GM18520 (cell line): Measurements from ENCODE around the gene FA2H.
A peak's percentile ranks its signal among the peaks of the same experiment; 100 is the strongest.
"Not testable (repeated sequence)": the region's sequence is repeated elsewhere in the genome, so short reads cannot be mapped to it uniquely, and the experiment has no call there.

Source experiments
- ATAC-seq: cut with Tn5 transposase; IDR thresholded peaks from one replicate; pipeline ENCODE4 v1.9.1; 2021; ENCODE audit not compliant: unreplicated experiment

The FA2H gene

GRCh38 chr16:74725651-74726455, 48.8 kb downstream of the FA2H start:
- ATAC-seq, result no peak

GRCh38 chr16:74724820-74725549, 49.6 kb downstream of the FA2H start:
- no peak for ATAC-seq

GRCh38 chr16:74723256-74723655, 51.4 kb downstream of the FA2H start:
- no peak for ATAC-seq

GRCh38 chr16:74722156-74722555, 52.5 kb downstream of the FA2H start:
- ATAC-seq, result not testable (repeated sequence)

GRCh38 chr16:74721716-74722115, 52.9 kb downstream of the FA2H start:
- no peak for ATAC-seq

GRCh38 chr16:74720579-74720978, 54.0 kb downstream of the FA2H start:
- no peak for ATAC-seq

- no peak for ATAC-seq
Measured at GRCh38 chr16:74718741-74719610, 55.6 kb downstream of the FA2H start.

- ATAC-seq, result no peak
Measured at GRCh38 chr16:74718140-74718539, 56.5 kb downstream of the FA2H start.

GRCh38 chr16:74717367-74717766, 57.3 kb downstream of the FA2H start:
- no peak for ATAC-seq

GRCh38 chr16:74716355-74716754, 58.3 kb downstream of the FA2H start:
- no peak for ATAC-seq

GRCh38 chr16:74713876-74714275, 60.7 kb downstream of the FA2H start:
- ATAC-seq, result no peak

GRCh38 chr16:74713325-74713724, 61.3 kb downstream of the FA2H start:
- ATAC-seq, result no peak

- no peak for ATAC-seq
Measured at GRCh38 chr16:74711938-74712337, 62.7 kb downstream of the FA2H start.

- ATAC-seq, result no peak
Measured at GRCh38 chr16:74710401-74710800, 64.2 kb downstream of the FA2H start.

GRCh38 chr16:74709441-74709877, 65.2 kb downstream of the FA2H start:
- no peak for ATAC-seq

- peak; percentile 25 for ATAC-seq
Measured at GRCh38 chr16:74700438-74701225, 74.0 kb downstream of the FA2H start, which contains the start of gene MLKL. TSS of gene MLKL (minus strand) at chr16:74700862. CDS start at chr16:74695757, 5,105 bp downstream.

GRCh38 chr16:74700116-74700437, 74.5 kb downstream of the FA2H start:
- ATAC-seq, result no peak

- no peak for ATAC-seq
Measured at GRCh38 chr16:74699666-74700065, 75.0 kb downstream of the FA2H start.

- peak; percentile 23 for ATAC-seq
Measured at GRCh38 chr16:74698222-74698621, 76.4 kb downstream of the FA2H start.
